ENCODE data around the gene ORC1.

- no peak for TF ChIP-seq POLR2A (IDR thresholded peaks at IDR 0.05)
- no peak for TF ChIP-seq CTCF (IDR thresholded peaks at IDR 0.05)
Measured at GRCh38 chr1:52416811-52417210, 12.6 kb upstream of the ORC1 start.

All from thyroid gland (tissue), 4 donors.